WTC11 (cell line): Measurements from ENCODE around the gene XKR7. TPM values are rescaled to one million over a fixed set of nuclear protein-coding genes. Genes with fewer than 3 reads are reported as not detected.

Source experiments
- ATAC-seq: fragments of 200-7000 bp; cut with Tn5 transposase; 2 replicates; pipeline ENCODE4 v1.10.0; 2021; ENCODE audit warnings: mild to moderate bottlenecking, moderate library complexity
- CTCF ChIA-PET: fragments of 300-600 bp; sonication (Branson Sonifier 250); formaldehyde crosslinking; loops from one replicate; lab custom pipeline; 2021; ENCODE audit warnings: antibody characterized with exemption; lab: Charles Lee
- POLR2A ChIA-PET: fragments of 350-600 bp; sonication (Branson Sonifier 250); formaldehyde crosslinking; loops from one replicate; lab custom pipeline; 2021; ENCODE audit warnings: antibody characterized with exemption; lab: Charles Lee
- DNase-seq: peaks from one replicate; pipeline ENCODE4 v3.0.0; 2021; ENCODE audit warnings: low spot score
- H3K27ac Mint-ChIP-seq: 2 replicates; pipeline ENCODE4 v1.8.0; 2021; ENCODE audit warnings: mixed read lengths
- H3K27me3 Mint-ChIP-seq: 2 replicates; pipeline ENCODE4 v1.8.0; 2021; ENCODE audit warnings: low read depth, mild to moderate bottlenecking, moderate library complexity, mixed read lengths
- H3K36me3 Mint-ChIP-seq: 2 replicates; pipeline ENCODE4 v1.8.0; 2021; ENCODE audit warnings: mixed read lengths
- H3K4me1 Mint-ChIP-seq: 2 replicates; pipeline ENCODE4 v1.8.0; 2022; ENCODE audit warnings: mixed read lengths
- H3K4me3 Mint-ChIP-seq: 2 replicates; pipeline ENCODE4 v1.8.0; 2021; ENCODE audit warnings: mild to moderate bottlenecking, moderate library complexity, mixed read lengths
- H3K9me3 Mint-ChIP-seq: 2 replicates; pipeline ENCODE4 v1.8.0; 2021; ENCODE audit warnings: mixed read lengths
- ARID4B ChIP-seq: sonication (generic); formaldehyde crosslinking; IDR thresholded peaks from 2 replicates; pipeline ENCODE4 v1.8.0; 2023; ENCODE audit warnings: missing genetic modification reagents, mild to moderate bottlenecking, borderline replicate concordance
- E2F1 ChIP-seq: sonication (generic); formaldehyde crosslinking; IDR thresholded peaks from 2 replicates; pipeline ENCODE4 v1.8.0; 2022; ENCODE audit warnings: mild to moderate bottlenecking, missing genetic modification reagents
- ETV6 ChIP-seq: sonication (generic); formaldehyde crosslinking; IDR thresholded peaks from 2 replicates; pipeline ENCODE4 v1.8.1; 2022; ENCODE audit warnings: mild to moderate bottlenecking, missing genetic modification reagents
- FOXJ3 ChIP-seq: sonication (generic); formaldehyde crosslinking; IDR thresholded peaks from 2 replicates; pipeline ENCODE4 v1.9.0; 2021; ENCODE audit warnings: missing genetic modification reagents, mild to moderate bottlenecking, borderline replicate concordance
- IRF2 ChIP-seq: sonication (generic); formaldehyde crosslinking; IDR thresholded peaks from 2 replicates; pipeline ENCODE4 v1.8.0; 2022; ENCODE audit warnings: low read depth, missing genetic modification reagents, borderline replicate concordance
- JAZF1 ChIP-seq: fragments of 250-450 bp; sonication (Bioruptor Pico); IDR thresholded peaks from 2 replicates; pipeline ENCODE4 v1.9.0; 2021; ENCODE audit warnings: moderate library complexity, mild to moderate bottlenecking, inconsistent platforms
- MAX ChIP-seq: sonication (generic); formaldehyde crosslinking; IDR thresholded peaks from 2 replicates; pipeline ENCODE4 v1.8.0; 2022; ENCODE audit warnings: mild to moderate bottlenecking, missing genetic modification reagents
- NFE2L1 ChIP-seq: sonication (generic); formaldehyde crosslinking; IDR thresholded peaks from 2 replicates; pipeline ENCODE4 v1.8.1; 2023; ENCODE audit warnings: missing genetic modification reagents
- NR3C1 ChIP-seq: sonication (generic); formaldehyde crosslinking; conservative IDR thresholded peaks from 2 replicates; pipeline ENCODE4 v1.8.1; 2023; ENCODE audit warnings: low read depth, mild to moderate bottlenecking, missing genetic modification reagents
- ZNF219 ChIP-seq: sonication (generic); formaldehyde crosslinking; IDR thresholded peaks from 2 replicates; pipeline ENCODE4 v1.8.0; 2023; ENCODE audit warnings: missing genetic modification reagents, mild to moderate bottlenecking, borderline replicate concordance
- ZNF425 ChIP-seq: fragments of 250-450 bp; sonication (Bioruptor Pico); conservative IDR thresholded peaks from 2 replicates; pipeline ENCODE4 v1.9.0; 2021; ENCODE audit warnings: mild to moderate bottlenecking
- ZNF532 ChIP-seq: fragments of 250-450 bp; sonication (Bioruptor Pico); IDR thresholded peaks from 2 replicates; pipeline ENCODE4 v1.9.0; 2021; ENCODE audit warnings: mild to moderate bottlenecking, borderline replicate concordance
- total RNA-seq: library from RNA; stranded (reverse); gene quantifications from 3 replicates; pipeline ENCODE4 v1.2.3, GENCODE V29; 2021
- TF ChIP-seq, protein P1 (sequence below): sonication (generic); formaldehyde crosslinking; conservative IDR thresholded peaks from 2 replicates; pipeline ENCODE4 v1.8.1; 2023; ENCODE audit warnings: mild to moderate bottlenecking, low read depth, missing genetic modification reagents, moderate library complexity

Gene XKR7
- total RNA-seq, 1 experiment from 2014 or later = 2.5 TPM

DNA sequence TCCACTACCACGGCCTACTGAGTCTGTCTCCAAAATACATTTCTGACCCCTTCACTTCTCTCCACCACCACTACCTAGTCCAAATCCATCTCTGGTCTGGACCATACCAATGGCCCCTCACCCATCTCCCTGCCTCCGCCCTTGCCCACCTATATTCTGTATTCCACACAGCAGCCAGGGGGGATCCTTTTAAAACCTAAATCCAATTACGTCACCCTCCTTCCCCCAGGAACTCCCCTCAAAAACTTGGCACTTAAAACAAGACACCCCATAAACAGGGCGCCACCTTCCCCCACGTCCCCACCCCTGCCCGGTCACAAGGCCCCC lies 16.8 kb upstream of the XKR7 start:
- Mint-ChIP-seq H3K4me3 (peak overlapping the region; percentile 98), H3K27me3 (peaks cover 13% of the 10 kb centered on the region), H3K9me3 (peaks cover 11% of the 10 kb centered on the region), H3K4me1 (peaks cover 8% of the 10 kb centered on the region), H3K36me3 (peaks cover 35% of the 10 kb centered on the region), H3K27ac (peak overlapping the region; percentile 92; the same call in 1 of the 2 replicates)
- ATAC-seq (no peak), DNase-seq (no peak)
- POLR2A ChIA-PET = interaction anchor here (0.9 to 1.2 kb wide), 2 partner anchors 9 to 17 kb away, joined by 3 to 4 read pairs; partner anchors contain the start of gene XKR7
- TF ChIP-seq IRF2 (CRISPR knock-in tag) = no peak
- TF ChIP-seq ZNF532 = no peak
- TF ChIP-seq FOXJ3 (CRISPR knock-in tag) = no peak
- no peak for TF ChIP-seq NR3C1 (CRISPR knock-in tag)
- TF ChIP-seq ETV6 (CRISPR knock-in tag) = no peak
- no peak for TF ChIP-seq JAZF1 (CRISPR knock-in tag)
- no peak for TF ChIP-seq NFE2L1 (CRISPR knock-in tag)
- TF ChIP-seq ZNF425 = no peak
- TF ChIP-seq, protein P1, sequence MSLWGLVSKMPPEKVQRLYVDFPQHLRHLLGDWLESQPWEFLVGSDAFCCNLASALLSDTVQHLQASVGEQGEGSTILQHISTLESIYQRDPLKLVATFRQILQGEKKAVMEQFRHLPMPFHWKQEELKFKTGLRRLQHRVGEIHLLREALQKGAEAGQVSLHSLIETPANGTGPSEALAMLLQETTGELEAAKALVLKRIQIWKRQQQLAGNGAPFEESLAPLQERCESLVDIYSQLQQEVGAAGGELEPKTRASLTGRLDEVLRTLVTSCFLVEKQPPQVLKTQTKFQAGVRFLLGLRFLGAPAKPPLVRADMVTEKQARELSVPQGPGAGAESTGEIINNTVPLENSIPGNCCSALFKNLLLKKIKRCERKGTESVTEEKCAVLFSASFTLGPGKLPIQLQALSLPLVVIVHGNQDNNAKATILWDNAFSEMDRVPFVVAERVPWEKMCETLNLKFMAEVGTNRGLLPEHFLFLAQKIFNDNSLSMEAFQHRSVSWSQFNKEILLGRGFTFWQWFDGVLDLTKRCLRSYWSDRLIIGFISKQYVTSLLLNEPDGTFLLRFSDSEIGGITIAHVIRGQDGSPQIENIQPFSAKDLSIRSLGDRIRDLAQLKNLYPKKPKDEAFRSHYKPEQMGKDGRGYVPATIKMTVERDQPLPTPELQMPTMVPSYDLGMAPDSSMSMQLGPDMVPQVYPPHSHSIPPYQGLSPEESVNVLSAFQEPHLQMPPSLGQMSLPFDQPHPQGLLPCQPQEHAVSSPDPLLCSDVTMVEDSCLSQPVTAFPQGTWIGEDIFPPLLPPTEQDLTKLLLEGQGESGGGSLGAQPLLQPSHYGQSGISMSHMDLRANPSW (CRISPR knock-in tag) = no peak
- CTCF ChIA-PET = interaction anchor here (0.6 to 4.1 kb wide), 32 partner anchors 8 to 290 kb away, joined by 3 to 96 read pairs (median 10); partner anchors contain the start of genes MYLK2, TM9SF4 and XKR7

DNA sequence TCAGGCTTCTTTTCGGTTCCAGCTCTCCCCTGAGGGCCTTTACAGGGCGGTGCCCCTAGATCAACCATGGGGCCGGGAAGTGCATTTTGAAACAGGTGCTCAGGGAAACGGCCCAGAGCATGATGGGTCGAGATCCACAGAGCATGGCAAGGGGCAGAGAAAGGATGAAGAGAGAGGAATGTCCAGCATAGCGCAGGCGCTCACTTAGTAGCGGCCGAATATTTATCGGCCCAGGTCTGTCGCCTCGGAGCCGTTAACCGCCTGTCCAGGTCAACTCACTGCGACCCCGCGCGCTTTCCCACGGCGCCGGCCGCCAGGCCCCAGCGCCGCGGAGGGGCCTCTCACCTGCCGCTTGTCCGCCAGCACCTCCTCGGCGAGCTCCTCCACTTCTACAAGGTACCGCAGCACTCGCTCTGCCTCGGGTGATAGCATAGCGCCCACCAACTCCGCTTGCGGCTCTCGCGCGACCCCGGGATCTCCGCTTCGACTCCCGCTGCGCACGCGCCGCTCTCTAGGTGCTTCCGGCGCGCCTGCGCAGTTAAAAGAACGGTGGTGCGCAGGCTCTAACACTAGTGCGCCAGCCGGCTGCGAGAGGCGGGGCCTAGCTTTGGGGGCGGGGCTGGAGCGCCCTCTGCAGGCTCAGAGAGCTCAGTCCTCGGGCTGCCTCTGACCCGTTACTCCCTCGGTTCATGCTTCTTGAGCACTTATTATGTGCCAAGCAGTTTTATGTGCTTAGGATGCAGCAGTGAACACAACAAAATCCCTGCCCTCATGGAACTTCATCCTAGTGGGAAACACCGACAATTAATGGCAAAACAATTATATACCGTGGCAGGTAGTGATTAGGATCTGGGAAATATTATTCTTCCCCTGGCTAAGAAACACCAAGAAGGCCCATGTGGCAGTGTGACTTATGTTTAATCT lies 16.2 kb upstream of the XKR7 start, which contains the start of gene PDRG1:
PDRG1 (minus strand) TSS at position 517 of the 924 bp plus-strand sequence; CDS start at position 432, 85 bp downstream.
- Mint-ChIP-seq H3K27ac (peak within 1 kb of the TSS; percentile 92), H3K36me3 (peaks cover 29% of the 10 kb centered on the region), H3K4me3 (peak within 1 kb of the TSS; percentile 98), H3K27me3 (peaks cover 15% of the 10 kb centered on the region), H3K4me1 (peaks cover 8% of the 10 kb centered on the region), H3K9me3 (peaks cover 11% of the 10 kb centered on the region)
- ChIA-PET POLR2A (interaction anchor here (0.9 to 1.2 kb wide), 4 partner anchors 10 to 91 kb away, joined by 3 to 6 read pairs (median 4); partner anchors contain the start of gene XKR7), CTCF (interaction anchor here (0.6 to 4.1 kb wide), 52 partner anchors 8 to 339 kb away, joined by 3 to 96 read pairs (median 5); partner anchors contain the start of genes FOXS1, MYLK2, TM9SF4 and XKR7)
- ATAC-seq = peak; percentile 98
- DNase-seq = peak; percentile 98
- TF ChIP-seq E2F1 (CRISPR knock-in tag) = no peak
- peak; percentile 7; the same call in 1 of the 2 replicates for TF ChIP-seq ARID4B (CRISPR knock-in tag)
- TF ChIP-seq ZNF425 = no peak
- peak; percentile 81; the same call in 1 of the 2 replicates for TF ChIP-seq MAX (CRISPR knock-in tag)
- no peak for TF ChIP-seq ZNF219 (CRISPR knock-in tag)
